PC-9 (cell line): Measurements from ENCODE around the gene MKX. TPM values are rescaled to one million over a fixed set of nuclear protein-coding genes. Genes with fewer than 3 reads are reported as not detected.

Experiments
- BruUV-seq: library from RNA; stranded (reverse); fragments of 400-500 nt; replicated peaks from 2 replicates; lab custom pipeline; 2021; lab: Mats Ljungman, UMichigan
- CTCF ChIA-PET: fragments of 300-600 bp; sonication (Branson Sonifier 250); formaldehyde crosslinking; loops from one replicate; lab custom pipeline; 2022; ENCODE audit warnings: antibody characterized with exemption; lab: Charles Lee
- POLR2A ChIA-PET: fragments of 300-600 bp; sonication (Branson Sonifier 250); formaldehyde crosslinking; loops from one replicate; lab custom pipeline; 2022; ENCODE audit warnings: antibody characterized with exemption; ENCODE audit not compliant: unreplicated experiment; lab: Charles Lee
- DNase-seq, 2 experiments: peaks; one replicate each; pipeline versions ENCODE4 v3.0.0 to v3.0.0-alpha.2; 2015 to 2022; ENCODE audit warnings: mixed read lengths in 1 of 2
- H2AFZ ChIP-seq: fragments of 200-600 bp; sonication (generic); 2 replicates; pipeline ENCODE4 v1.8.1; 2017; ENCODE audit warnings: antibody characterized with exemption
- H3F3A ChIP-seq: fragments of 200-600 bp; sonication (generic); 2 replicates; pipeline ENCODE4 v1.8.1; 2017; ENCODE audit warnings: antibody characterized with exemption, mild to moderate bottlenecking, low read depth; ENCODE audit not compliant: insufficient read depth
- H3K27ac ChIP-seq: fragments of 200-600 bp; sonication (generic); 2 replicates; pipeline ENCODE4 v1.6.1; 2016; ENCODE audit warnings: mixed run types
- H3K27me3 ChIP-seq: fragments of 200-600 bp; sonication (generic); 2 replicates; pipeline ENCODE4 v1.6.1; 2016; ENCODE audit warnings: low read depth, mixed run types; ENCODE audit not compliant: insufficient read depth
- H3K36me3 ChIP-seq: fragments of 200-600 bp; sonication (generic); 2 replicates; pipeline ENCODE4 v1.6.1; 2016; ENCODE audit warnings: low read depth, mixed run types
- H3K4me1 ChIP-seq: fragments of 200-600 bp; sonication (generic); replicated peaks from 2 replicates; pipeline ENCODE4 v1.6.1; 2016; ENCODE audit warnings: mixed run types; ENCODE audit not compliant: insufficient read depth
- H3K4me2 ChIP-seq: fragments of 200-600 bp; sonication (generic); 2 replicates; pipeline ENCODE4 v1.6.1; 2017; ENCODE audit warnings: mixed run types
- H3K4me3 ChIP-seq: fragments of 200-600 bp; sonication (generic); 2 replicates; pipeline ENCODE4 v1.6.1; 2016; ENCODE audit warnings: mixed run types
- H3K79me2 ChIP-seq: fragments of 200-600 bp; sonication (generic); 2 replicates; pipeline ENCODE4 v1.6.1; 2017; ENCODE audit warnings: low read depth, mixed run types
- H3K9me2 ChIP-seq: fragments of 200-600 bp; sonication (generic); 2 replicates; pipeline ENCODE4 v1.8.1; 2017; ENCODE audit warnings: mild to moderate bottlenecking; ENCODE audit not compliant: insufficient read depth
- H3K9me3 ChIP-seq: fragments of 200-600 bp; sonication (generic); 2 replicates; pipeline ENCODE4 v1.8.1; 2016; ENCODE audit warnings: low read depth; ENCODE audit not compliant: insufficient read depth
- H4K20me1 ChIP-seq: fragments of 200-600 bp; sonication (generic); 2 replicates; pipeline ENCODE4 v1.8.1; 2017; ENCODE audit not compliant: insufficient read depth
- CTCF ChIP-seq: fragments of 200-600 bp; sonication (generic); conservative IDR thresholded peaks from 2 replicates; pipeline ENCODE4 v1.6.1; 2017; ENCODE audit warnings: mixed run types, antibody characterized with exemption, mild to moderate bottlenecking, moderate library complexity
- EZH2 ChIP-seq: fragments of 200-600 bp; sonication (generic); IDR thresholded peaks from 2 replicates; pipeline ENCODE4 v1.8.0; 2017; ENCODE audit warnings: antibody characterized with exemption, low read depth
- intact Hi-C: fragments of 100-400 bp; cut with micrococcal nuclease; formaldehyde crosslinking; loops from one replicate; pipeline ENCODE4 v1.10.0; 2022; ENCODE audit not compliant: unreplicated experiment
- total RNA-seq: library from RNA; stranded (reverse); gene quantifications from 2 replicates; pipeline ENCODE4 v1.2.3, GENCODE V29; 2021

The MKX gene
- total RNA-seq, 1 experiment from 2014 or later, result not detected

- Histone ChIP-seq H3K27ac (no peak overlapping the region), H3K27me3 (no peaks in the 10 kb centered on the region), H3K79me2 (no peaks in the 10 kb centered on the region), H4K20me1 (no peaks in the 10 kb centered on the region), H3K4me2 (no peak overlapping the region), H3K4me1 (no peaks in the 10 kb centered on the region), H3K36me3 (no peaks in the 10 kb centered on the region), H2AFZ (no peak overlapping the region), H3K9me2 (no peaks in the 10 kb centered on the region), H3K9me3 (no peaks in the 10 kb centered on the region), H3K4me3 (no peak overlapping the region), H3F3A (no peaks in the 10 kb centered on the region)
- intact Hi-C loops, result no loop called here
- CTCF ChIA-PET, result no interaction called here
- DNase-seq, result no peak
- no peak for TF ChIP-seq EZH2
- no peak for TF ChIP-seq CTCF
- no TSS peak for BruUV-seq
- POLR2A ChIA-PET, result no interaction called here
These were observed 50.5 kb downstream of the MKX start for GRCh38 chr10:27695088-27695487.

- Histone ChIP-seq H3K4me2 (no peak overlapping the region), H3K4me3 (no peak overlapping the region), H3K27ac (no peak overlapping the region), H3K4me1 (no peaks in the 10 kb centered on the region), H3K79me2 (no peaks in the 10 kb centered on the region), H4K20me1 (no peaks in the 10 kb centered on the region), H3K27me3 (peaks cover 13% of the 10 kb centered on the region; the same call in 1 of the 2 replicates), H3F3A (no peaks in the 10 kb centered on the region), H2AFZ (no peak overlapping the region), H3K9me2 (no peaks in the 10 kb centered on the region), H3K9me3 (no peaks in the 10 kb centered on the region), H3K36me3 (no peaks in the 10 kb centered on the region)
- BruUV-seq, result no TSS peak
- TF ChIP-seq CTCF, result no peak
- no peak for TF ChIP-seq EZH2
- DNase-seq, result no peak
- CTCF ChIA-PET, result no interaction called here
- POLR2A ChIA-PET, result no interaction called here
- intact Hi-C loops, result no loop called here
These were observed 53.0 kb downstream of the MKX start for GRCh38 chr10:27692663-27693062.

- H3F3A ChIP-seq, result no peaks in the 10 kb centered on the region
- intact Hi-C loops, result no loop called here
- no peaks in the 10 kb centered on the region for H3K4me1 ChIP-seq
- H3K4me3 ChIP-seq, result no peak overlapping the region
- TF ChIP-seq CTCF (no peak), EZH2 (no peak)
- no TSS peak for BruUV-seq
- no peak overlapping the region for H3K4me2 ChIP-seq
- no peak overlapping the region for H2AFZ ChIP-seq
- peaks cover 24% of the 10 kb centered on the region; the same call in 1 of the 2 replicates for H3K27me3 ChIP-seq
- no peak overlapping the region for H3K27ac ChIP-seq
- no peaks in the 10 kb centered on the region for H4K20me1 ChIP-seq
- ChIA-PET POLR2A (no interaction called here), CTCF (no interaction called here)
- no peaks in the 10 kb centered on the region for H3K9me3 ChIP-seq
- H3K79me2 ChIP-seq, result no peaks in the 10 kb centered on the region
- H3K36me3 ChIP-seq, result no peaks in the 10 kb centered on the region
- no peak for DNase-seq
- no peaks in the 10 kb centered on the region for H3K9me2 ChIP-seq
These were observed 56.6 kb downstream of the MKX start for GRCh38 chr10:27688991-27689390.
